ENCODE measurements around the gene PSME1. TPM values are rescaled to one million over a fixed set of nuclear protein-coding genes. Genes with fewer than 3 reads are reported as not detected.
A peak's percentile ranks its signal among the peaks of the same experiment; 100 is the strongest.

Gene PSME1
- total and polyA plus RNA-seq, 5 donors, result 99.8 to 141 (median 104) TPM

- DNase-seq, result peak in 2 of 3 donors; percentile 45 to 47
- Histone ChIP-seq H3K4me3 (ENCODE audit: low read length) (no peak overlapping the region), H3K9me3 (ENCODE audit: control insufficient read depth, low read length) (no peaks in the 10 kb centered on the region), H3K4me1 (ENCODE audit: control insufficient read depth, insufficient read depth, low read length) (no peaks in the 10 kb centered on the region), H3K27ac (ENCODE audit: low read length) (no peak overlapping the region), H3K27me3 (ENCODE audit: control insufficient read depth, insufficient read depth) (no peaks in the 10 kb centered on the region)
- intact Hi-C loops (cut with DNase I), result no loop called here
- no peak for ATAC-seq
- WGBS, result 91% methylated on average over 12 of the region's 12 CpGs
Observed at GRCh38 chr14:24177041-24177825, 41.2 kb downstream of the PSME1 start.

GRCh38 chr14:24177891-24178290 lies 41.9 kb downstream of the PSME1 start:
- 92% methylated on average over 14 of the region's 14 CpGs for WGBS
- ATAC-seq, result no peak
- no peak overlapping the region for H3K27ac ChIP-seq (ENCODE audit: low read length)

GRCh38 chr14:24178399-24179178 lies 42.6 kb downstream of the PSME1 start:
- H3K9me3 ChIP-seq (ENCODE audit: control insufficient read depth, low read length), result no peaks in the 10 kb centered on the region

More at GRCh38 chr14:24177891-24178290, 41.9 kb downstream of the PSME1 start:
- H3K27me3 ChIP-seq (ENCODE audit: control insufficient read depth, insufficient read depth), result no peaks in the 10 kb centered on the region
- no peaks in the 10 kb centered on the region for H3K9me3 ChIP-seq (ENCODE audit: control insufficient read depth, low read length)
- H3K4me3 ChIP-seq (ENCODE audit: low read length), result no peak overlapping the region
- DNase-seq, result peak in 2 of 3 donors; percentile 21 to 40
- no peaks in the 10 kb centered on the region for H3K4me1 ChIP-seq (ENCODE audit: control insufficient read depth, insufficient read depth, low read length)
- intact Hi-C loops (cut with DNase I), result no loop called here

GRCh38 chr14:24179294-24179960 lies 43.4 kb downstream of the PSME1 start:
- ATAC-seq, result peak in 1 of 2 donors; percentile 1
- 90% methylated on average over 14 of the region's 14 CpGs for WGBS

More at GRCh38 chr14:24178399-24179178, 42.6 kb downstream of the PSME1 start:
- DNase-seq (peak in 2 of 3 donors; percentile 36), ATAC-seq (no peak)
- no peaks in the 10 kb centered on the region for H3K4me1 ChIP-seq (ENCODE audit: control insufficient read depth, insufficient read depth, low read length)
- H3K27me3 ChIP-seq (ENCODE audit: control insufficient read depth, insufficient read depth), result no peaks in the 10 kb centered on the region
- H3K4me3 ChIP-seq (ENCODE audit: low read length), result no peak overlapping the region
- 93% methylated on average over 12 of the region's 12 CpGs for WGBS
- H3K27ac ChIP-seq (ENCODE audit: low read length), result no peak overlapping the region
- intact Hi-C loops (cut with DNase I), result no loop called here

GRCh38 chr14:24179961-24180796 lies 44.2 kb downstream of the PSME1 start:
- intact Hi-C loops (cut with DNase I), result no loop called here
- no peaks in the 10 kb centered on the region for H3K4me1 ChIP-seq (ENCODE audit: control insufficient read depth, insufficient read depth, low read length)
- ATAC-seq (peak in 1 of 2 donors; percentile 15), DNase-seq (peak in 1 of 3 donors; percentile 37)
- WGBS, result 76% methylated on average over 18 of the region's 18 CpGs
- no peaks in the 10 kb centered on the region for H3K9me3 ChIP-seq (ENCODE audit: control insufficient read depth, low read length)
- no peak overlapping the region for H3K4me3 ChIP-seq (ENCODE audit: low read length)
- H3K27ac ChIP-seq (ENCODE audit: low read length), result peak overlapping the region; percentile 43
- H3K27me3 ChIP-seq (ENCODE audit: control insufficient read depth, insufficient read depth), result no peaks in the 10 kb centered on the region

More at GRCh38 chr14:24179294-24179960, 43.4 kb downstream of the PSME1 start:
- Histone ChIP-seq H3K27me3 (ENCODE audit: control insufficient read depth, insufficient read depth) (no peaks in the 10 kb centered on the region), H3K9me3 (ENCODE audit: control insufficient read depth, low read length) (no peaks in the 10 kb centered on the region), H3K4me3 (ENCODE audit: low read length) (no peak overlapping the region), H3K27ac (ENCODE audit: low read length) (peak overlapping the region; percentile 43), H3K4me1 (ENCODE audit: control insufficient read depth, insufficient read depth, low read length) (no peaks in the 10 kb centered on the region)
- DNase-seq, result peak in 2 of 3 donors; percentile 33 to 48
- intact Hi-C loops (cut with DNase I), result no loop called here

- peak in 2 of 3 donors; percentile 49 to 50 for DNase-seq
- ATAC-seq, result no peak
- H3K27me3 ChIP-seq (ENCODE audit: control insufficient read depth, insufficient read depth), result no peaks in the 10 kb centered on the region
- intact Hi-C loops (cut with DNase I), result no loop called here
- H3K27ac ChIP-seq (ENCODE audit: low read length), result no peak overlapping the region
- no peaks in the 10 kb centered on the region for H3K9me3 ChIP-seq (ENCODE audit: control insufficient read depth, low read length)
- no peaks in the 10 kb centered on the region for H3K4me1 ChIP-seq (ENCODE audit: control insufficient read depth, insufficient read depth, low read length)
- H3K4me3 ChIP-seq (ENCODE audit: low read length), result no peak overlapping the region
- 88% methylated on average over 19 of the region's 19 CpGs for WGBS
Observed at GRCh38 chr14:24181371-24182077, 45.5 kb downstream of the PSME1 start.

GRCh38 chr14:24182110-24182882 lies 46.3 kb downstream of the PSME1 start:
- intact Hi-C loops (cut with DNase I), result no loop called here
- DNase-seq, result peak in 2 of 3 donors; percentile 11 to 40

GRCh38 chr14:24183014-24183481 lies 47.1 kb downstream of the PSME1 start:
- intact Hi-C loops (cut with DNase I), result no loop called here
- Histone ChIP-seq H3K27ac (ENCODE audit: low read length) (no peak overlapping the region), H3K9me3 (ENCODE audit: control insufficient read depth, low read length) (no peaks in the 10 kb centered on the region), H3K27me3 (ENCODE audit: control insufficient read depth, insufficient read depth) (no peaks in the 10 kb centered on the region), H3K4me1 (ENCODE audit: control insufficient read depth, insufficient read depth, low read length) (no peaks in the 10 kb centered on the region), H3K4me3 (ENCODE audit: low read length) (no peak overlapping the region)
- WGBS, result 93% methylated on average over 15 of the region's 15 CpGs
- no peak for ATAC-seq
- peak in 2 of 3 donors; percentile 42 to 52 for DNase-seq

More at GRCh38 chr14:24182110-24182882, 46.3 kb downstream of the PSME1 start:
- H3K27ac ChIP-seq (ENCODE audit: low read length), result no peak overlapping the region
- no peaks in the 10 kb centered on the region for H3K9me3 ChIP-seq (ENCODE audit: control insufficient read depth, low read length)
- H3K27me3 ChIP-seq (ENCODE audit: control insufficient read depth, insufficient read depth), result no peaks in the 10 kb centered on the region
- no peak for ATAC-seq
- H3K4me3 ChIP-seq (ENCODE audit: low read length), result no peak overlapping the region
- 84% methylated on average over 14 of the region's 14 CpGs for WGBS
- no peaks in the 10 kb centered on the region for H3K4me1 ChIP-seq (ENCODE audit: control insufficient read depth, insufficient read depth, low read length)

All from right cardiac atrium (tissue), 5 donors.